Measurements from ENCODE around the gene KRTAP21-2.

The KRTAP21-2 gene

DNA sequence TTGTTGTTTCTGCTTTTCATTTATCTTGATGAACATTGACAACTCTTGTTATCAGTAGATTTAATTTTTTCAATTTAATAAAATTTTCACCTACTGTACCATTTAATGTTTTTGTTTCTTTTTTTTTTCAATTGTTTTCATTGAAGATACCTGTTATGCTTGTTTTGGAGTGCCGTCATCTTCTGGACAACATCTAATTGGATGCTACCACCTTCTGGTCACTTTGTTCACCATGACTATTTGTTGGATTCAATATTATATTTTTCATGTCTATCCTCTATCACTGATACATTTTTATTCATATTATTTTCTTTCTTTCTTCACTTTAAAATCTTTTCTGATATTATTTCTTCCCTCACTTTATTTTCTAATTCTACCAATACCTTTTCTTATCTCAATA lies 14.0 kb downstream of the KRTAP21-2 start:
- Histone ChIP-seq H3K14ac (ENCODE audit: low read length) (no peak overlapping the region), H2BK120ac (ENCODE audit: insufficient read depth, low read length, poor library complexity) (no peak overlapping the region), H2AK5ac (ENCODE audit: low read length) (no peak overlapping the region), H2AFZ (ENCODE audit: insufficient read depth, low read length, poor library complexity) (no peak overlapping the region), H4K91ac (ENCODE audit: low read depth, low read length) (no peak overlapping the region), H3K79me2 (ENCODE audit: control insufficient read depth, insufficient read depth, low read length, poor library complexity) (no peaks in the 10 kb centered on the region), H3K18ac (ENCODE audit: low read length) (no peak overlapping the region), H3K79me1 (ENCODE audit: low read length) (no peaks in the 10 kb centered on the region), H3K9me3 (ENCODE audit: insufficient read depth, low read depth, low read length) (peaks cover 2% of the 10 kb centered on the region), H3K27me3 (ENCODE audit: insufficient read depth, low read length) (no peaks in the 10 kb centered on the region), H3K23ac (ENCODE audit: low read length) (no peak overlapping the region), H3K27ac (ENCODE audit: low read depth, low read length) (no peak overlapping the region), H3K4me1 (ENCODE audit: control insufficient read depth in 1 of 2, insufficient read depth in 2 of 2, low read length in 2 of 2) (no peaks in the 10 kb centered on the region), H3K4me3 (ENCODE audit: low read depth, low read length) (no peak overlapping the region), H3K4ac (ENCODE audit: low read depth, low read length) (no peak overlapping the region), H4K8ac (ENCODE audit: low read depth, low read length) (no peak overlapping the region), H3K36me3 (ENCODE audit: control insufficient read depth in 1 of 2, insufficient read depth in 2 of 2, low read length in 2 of 2) (no peaks in the 10 kb centered on the region), H2BK12ac (ENCODE audit: low read length) (no peak overlapping the region), H3K4me2 (ENCODE audit: low read length) (no peak overlapping the region), H3K9ac (ENCODE audit: low read length) (no peak overlapping the region), H2BK5ac (ENCODE audit: low read depth, low read length, poor library complexity) (no peak overlapping the region), H4K12ac (ENCODE audit: low read depth, low read length) (no peak overlapping the region)
- WGBS (ENCODE audit: extremely low coverage, insufficient coverage, insufficient read length), result no CpG with 5 or more reads among the region's 1 CpG
- DNase-seq, result no peak

DNA sequence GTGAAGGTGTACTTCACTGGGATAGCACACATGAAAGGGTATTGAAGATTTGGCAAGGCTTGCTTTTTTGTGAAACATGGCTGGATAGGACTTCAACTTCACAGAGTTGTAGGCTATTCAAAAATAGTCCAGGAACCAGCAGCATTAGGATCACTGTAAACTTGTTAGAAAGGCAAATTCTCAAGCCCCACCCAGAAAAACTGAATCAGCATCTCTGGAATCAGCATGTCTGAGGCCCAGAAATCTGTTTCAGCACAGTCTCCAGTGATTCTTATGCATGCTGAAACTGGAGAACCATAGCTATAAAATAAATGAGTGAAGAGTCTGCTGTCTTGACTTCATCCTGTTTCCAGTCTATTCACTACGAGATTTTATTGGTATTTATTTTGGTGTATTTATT lies 20.3 kb downstream of the KRTAP21-2 start:
- H2AK5ac ChIP-seq (ENCODE audit: low read length), result no peak overlapping the region
- no peak overlapping the region for H3K9ac ChIP-seq (ENCODE audit: low read length)
- H3K27ac ChIP-seq (ENCODE audit: low read depth, low read length), result no peak overlapping the region
- H3K18ac ChIP-seq (ENCODE audit: low read length), result no peak overlapping the region
- no peak overlapping the region for H3K4me3 ChIP-seq (ENCODE audit: low read depth, low read length)
- no peak overlapping the region for H2AFZ ChIP-seq (ENCODE audit: insufficient read depth, low read length, poor library complexity)
- H3K14ac ChIP-seq (ENCODE audit: low read length), result no peak overlapping the region
- DNase-seq, result no peak
- no peaks in the 10 kb centered on the region for H3K79me1 ChIP-seq (ENCODE audit: low read length)
- no peaks in the 10 kb centered on the region for H3K4me1 ChIP-seq (ENCODE audit: control insufficient read depth in 1 of 2, insufficient read depth in 2 of 2, low read length in 2 of 2)
- no peak overlapping the region for H2BK120ac ChIP-seq (ENCODE audit: insufficient read depth, low read length, poor library complexity)
- H2BK12ac ChIP-seq (ENCODE audit: low read length), result no peak overlapping the region
- H4K12ac ChIP-seq (ENCODE audit: low read depth, low read length), result no peak overlapping the region
- no peak overlapping the region for H2BK5ac ChIP-seq (ENCODE audit: low read depth, low read length, poor library complexity)
- no peak overlapping the region for H4K8ac ChIP-seq (ENCODE audit: low read depth, low read length)
- H3K27me3 ChIP-seq (ENCODE audit: insufficient read depth, low read length), result no peaks in the 10 kb centered on the region
- H4K91ac ChIP-seq (ENCODE audit: low read depth, low read length), result no peak overlapping the region
- no peak overlapping the region for H3K4ac ChIP-seq (ENCODE audit: low read depth, low read length)
- H3K9me3 ChIP-seq (ENCODE audit: insufficient read depth, low read depth, low read length), result peaks cover 2% of the 10 kb centered on the region
- no CpG with 5 or more reads among the region's 1 CpG for WGBS (ENCODE audit: extremely low coverage, insufficient coverage, insufficient read length)
- no peaks in the 10 kb centered on the region for H3K36me3 ChIP-seq (ENCODE audit: control insufficient read depth in 1 of 2, insufficient read depth in 2 of 2, low read length in 2 of 2)
- no peak overlapping the region for H3K4me2 ChIP-seq (ENCODE audit: low read length)
- no peaks in the 10 kb centered on the region for H3K79me2 ChIP-seq (ENCODE audit: control insufficient read depth, insufficient read depth, low read length, poor library complexity)
- H3K23ac ChIP-seq (ENCODE audit: low read length), result no peak overlapping the region

DNA sequence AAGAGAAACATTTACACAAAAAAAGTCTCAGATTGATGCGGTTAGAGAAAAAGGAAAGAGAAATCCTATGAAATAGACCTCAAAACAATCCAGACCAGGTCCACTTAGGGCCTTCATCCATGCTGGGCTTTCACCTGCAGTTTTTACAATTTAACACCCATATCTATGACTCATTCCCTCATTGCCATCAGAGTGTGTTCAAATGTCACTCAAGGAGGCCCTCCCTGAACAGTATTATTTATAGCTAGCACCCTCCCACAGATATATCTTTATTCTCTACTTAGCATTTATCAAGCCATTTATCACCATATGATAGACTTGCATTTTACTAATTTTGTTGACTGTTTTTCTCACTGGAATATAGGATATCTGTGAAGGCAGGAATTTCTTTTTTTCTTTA lies 27.7 kb downstream of the KRTAP21-2 start:
- no peak overlapping the region for H2BK12ac ChIP-seq (ENCODE audit: low read length)

DNA sequence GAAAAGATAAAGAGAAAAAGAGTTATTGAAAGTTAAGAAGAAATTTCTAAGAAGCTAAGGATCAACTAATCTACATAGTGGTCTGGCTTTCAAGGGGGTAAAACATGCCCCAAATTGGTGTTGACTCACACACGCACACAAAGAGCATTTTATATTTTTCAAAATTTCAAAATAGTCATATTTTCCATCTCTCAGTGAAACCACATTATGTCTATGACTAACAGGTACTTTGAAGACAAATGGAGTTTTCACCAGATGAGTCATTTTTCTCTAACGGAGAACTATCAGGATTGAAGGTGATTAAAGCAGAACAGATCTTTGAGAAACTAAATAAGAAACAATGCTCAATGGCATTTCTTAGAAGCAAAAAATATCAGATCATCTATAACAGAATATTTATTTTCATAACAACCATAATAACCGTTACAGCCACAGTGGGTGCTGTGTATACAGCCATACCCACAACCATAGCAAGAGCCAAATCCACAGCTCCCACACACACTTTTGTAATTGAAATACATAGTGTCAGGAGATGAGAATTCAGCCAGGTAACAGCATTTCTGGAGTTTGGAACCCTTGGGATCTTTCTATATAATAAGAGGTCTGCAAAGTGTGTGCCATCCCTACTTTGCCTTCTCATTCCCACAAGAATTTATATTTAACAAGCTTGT lies 28.7 kb downstream of the KRTAP21-2 start, which contains the start of gene KRTAP21-3:
TSS of gene KRTAP21-3 (minus strand) at position 539 of the 671 bp plus-strand sequence. CDS start at position 521, 18 bp downstream.
- H4K12ac ChIP-seq (ENCODE audit: low read depth, low read length), result no peak within 1 kb of the TSS
- no peaks in the 10 kb centered on the region for H3K79me1 ChIP-seq (ENCODE audit: low read length)
- no peak within 1 kb of the TSS for H2BK12ac ChIP-seq (ENCODE audit: low read length)
- H2AK5ac ChIP-seq (ENCODE audit: low read length), result no peak within 1 kb of the TSS
- peak in 1 of 2 donors; percentile 2 for DNase-seq
- H2BK120ac ChIP-seq (ENCODE audit: insufficient read depth, low read length, poor library complexity), result no peak within 1 kb of the TSS
- WGBS (ENCODE audit: extremely low coverage, insufficient coverage, insufficient read length), result no CpG with 5 or more reads among the region's 3 CpGs
- no peak within 1 kb of the TSS for H3K23ac ChIP-seq (ENCODE audit: low read length)
- no peak within 1 kb of the TSS for H2BK5ac ChIP-seq (ENCODE audit: low read depth, low read length, poor library complexity)
- no peak within 1 kb of the TSS for H3K4me3 ChIP-seq (ENCODE audit: low read depth, low read length)
- no peak within 1 kb of the TSS for H3K4me2 ChIP-seq (ENCODE audit: low read length)
- no peak within 1 kb of the TSS for H2AFZ ChIP-seq (ENCODE audit: insufficient read depth, low read length, poor library complexity)
- no peak within 1 kb of the TSS for H4K91ac ChIP-seq (ENCODE audit: low read depth, low read length)
- H3K4me1 ChIP-seq (ENCODE audit: control insufficient read depth in 1 of 2, insufficient read depth in 2 of 2, low read length in 2 of 2), result no peaks in the 10 kb centered on the region
- no peak within 1 kb of the TSS for H3K9ac ChIP-seq (ENCODE audit: low read length)
- no peaks in the 10 kb centered on the region for H3K79me2 ChIP-seq (ENCODE audit: control insufficient read depth, insufficient read depth, low read length, poor library complexity)
- H3K27me3 ChIP-seq (ENCODE audit: insufficient read depth, low read length), result no peaks in the 10 kb centered on the region
- no peak within 1 kb of the TSS for H3K27ac ChIP-seq (ENCODE audit: low read depth, low read length)
- no peak within 1 kb of the TSS for H3K14ac ChIP-seq (ENCODE audit: low read length)
- H3K4ac ChIP-seq (ENCODE audit: low read depth, low read length), result no peak within 1 kb of the TSS
- H3K9me3 ChIP-seq (ENCODE audit: insufficient read depth, low read depth, low read length), result no peaks in the 10 kb centered on the region
- H4K8ac ChIP-seq (ENCODE audit: low read depth, low read length), result no peak within 1 kb of the TSS
- no peaks in the 10 kb centered on the region for H3K36me3 ChIP-seq (ENCODE audit: control insufficient read depth in 1 of 2, insufficient read depth in 2 of 2, low read length in 2 of 2)
- no peak within 1 kb of the TSS for H3K18ac ChIP-seq (ENCODE audit: low read length)

More for the DNA sequence above, 27.7 kb downstream of the KRTAP21-2 start:
- no peak for DNase-seq
- Histone ChIP-seq H4K12ac (ENCODE audit: low read depth, low read length) (no peak overlapping the region), H3K4me2 (ENCODE audit: low read length) (no peak overlapping the region), H4K91ac (ENCODE audit: low read depth, low read length) (no peak overlapping the region), H3K4me3 (ENCODE audit: low read depth, low read length) (no peak overlapping the region), H4K8ac (ENCODE audit: low read depth, low read length) (no peak overlapping the region), H3K79me2 (ENCODE audit: control insufficient read depth, insufficient read depth, low read length, poor library complexity) (no peaks in the 10 kb centered on the region), H3K27ac (ENCODE audit: low read depth, low read length) (no peak overlapping the region), H2BK120ac (ENCODE audit: insufficient read depth, low read length, poor library complexity) (no peak overlapping the region), H2AFZ (ENCODE audit: insufficient read depth, low read length, poor library complexity) (no peak overlapping the region), H2AK5ac (ENCODE audit: low read length) (no peak overlapping the region), H3K36me3 (ENCODE audit: control insufficient read depth in 1 of 2, insufficient read depth in 2 of 2, low read length in 2 of 2) (no peaks in the 10 kb centered on the region), H3K79me1 (ENCODE audit: low read length) (no peaks in the 10 kb centered on the region), H3K4me1 (ENCODE audit: control insufficient read depth in 1 of 2, insufficient read depth in 2 of 2, low read length in 2 of 2) (no peaks in the 10 kb centered on the region), H3K9ac (ENCODE audit: low read length) (no peak overlapping the region), H3K14ac (ENCODE audit: low read length) (no peak overlapping the region), H3K27me3 (ENCODE audit: insufficient read depth, low read length) (no peaks in the 10 kb centered on the region), H3K4ac (ENCODE audit: low read depth, low read length) (no peak overlapping the region), H3K18ac (ENCODE audit: low read length) (no peak overlapping the region), H3K9me3 (ENCODE audit: insufficient read depth, low read depth, low read length) (no peaks in the 10 kb centered on the region), H2BK5ac (ENCODE audit: low read depth, low read length, poor library complexity) (no peak overlapping the region), H3K23ac (ENCODE audit: low read length) (no peak overlapping the region)
- WGBS (ENCODE audit: extremely low coverage, insufficient coverage, insufficient read length), result no CpG with 5 or more reads among the region's 1 CpG
